PC-9 (cell line): ENCODE results near the gene NUDT16L1. TPM values are rescaled to one million over a fixed set of nuclear protein-coding genes. Genes with fewer than 3 reads are reported as not detected.

Source experiments
- BruUV-seq: library from RNA; stranded (reverse); fragments of 400-500 nt; replicated peaks from 2 replicates; lab custom pipeline; 2021; lab: Mats Ljungman, UMichigan
- CTCF ChIA-PET: fragments of 300-600 bp; sonication (Branson Sonifier 250); formaldehyde crosslinking; loops from one replicate; lab custom pipeline; 2022; ENCODE audit warnings: antibody characterized with exemption; lab: Charles Lee
- POLR2A ChIA-PET: fragments of 300-600 bp; sonication (Branson Sonifier 250); formaldehyde crosslinking; loops from one replicate; lab custom pipeline; 2022; ENCODE audit warnings: antibody characterized with exemption; ENCODE audit not compliant: unreplicated experiment; lab: Charles Lee
- DNase-seq, 2 experiments: peaks; one replicate each; pipeline versions ENCODE4 v3.0.0 to v3.0.0-alpha.2; 2015 to 2022; ENCODE audit warnings: mixed read lengths in 1 of 2
- H2AFZ ChIP-seq: fragments of 200-600 bp; sonication (generic); 2 replicates; pipeline ENCODE4 v1.8.1; 2017; ENCODE audit warnings: antibody characterized with exemption
- H3F3A ChIP-seq: fragments of 200-600 bp; sonication (generic); 2 replicates; pipeline ENCODE4 v1.8.1; 2017; ENCODE audit warnings: antibody characterized with exemption, mild to moderate bottlenecking, low read depth; ENCODE audit not compliant: insufficient read depth
- H3K27ac ChIP-seq: fragments of 200-600 bp; sonication (generic); 2 replicates; pipeline ENCODE4 v1.6.1; 2016; ENCODE audit warnings: mixed run types
- H3K27me3 ChIP-seq: fragments of 200-600 bp; sonication (generic); 2 replicates; pipeline ENCODE4 v1.6.1; 2016; ENCODE audit warnings: low read depth, mixed run types; ENCODE audit not compliant: insufficient read depth
- H3K36me3 ChIP-seq: fragments of 200-600 bp; sonication (generic); 2 replicates; pipeline ENCODE4 v1.6.1; 2016; ENCODE audit warnings: low read depth, mixed run types
- H3K4me1 ChIP-seq: fragments of 200-600 bp; sonication (generic); replicated peaks from 2 replicates; pipeline ENCODE4 v1.6.1; 2016; ENCODE audit warnings: mixed run types; ENCODE audit not compliant: insufficient read depth
- H3K4me2 ChIP-seq: fragments of 200-600 bp; sonication (generic); 2 replicates; pipeline ENCODE4 v1.6.1; 2017; ENCODE audit warnings: mixed run types
- H3K4me3 ChIP-seq: fragments of 200-600 bp; sonication (generic); 2 replicates; pipeline ENCODE4 v1.6.1; 2016; ENCODE audit warnings: mixed run types
- H3K79me2 ChIP-seq: fragments of 200-600 bp; sonication (generic); 2 replicates; pipeline ENCODE4 v1.6.1; 2017; ENCODE audit warnings: low read depth, mixed run types
- H3K9me2 ChIP-seq: fragments of 200-600 bp; sonication (generic); 2 replicates; pipeline ENCODE4 v1.8.1; 2017; ENCODE audit warnings: mild to moderate bottlenecking; ENCODE audit not compliant: insufficient read depth
- H3K9me3 ChIP-seq: fragments of 200-600 bp; sonication (generic); 2 replicates; pipeline ENCODE4 v1.8.1; 2016; ENCODE audit warnings: low read depth; ENCODE audit not compliant: insufficient read depth
- H4K20me1 ChIP-seq: fragments of 200-600 bp; sonication (generic); 2 replicates; pipeline ENCODE4 v1.8.1; 2017; ENCODE audit not compliant: insufficient read depth
- EZH2 ChIP-seq: fragments of 200-600 bp; sonication (generic); IDR thresholded peaks from 2 replicates; pipeline ENCODE4 v1.8.0; 2017; ENCODE audit warnings: antibody characterized with exemption, low read depth
- intact Hi-C: fragments of 100-400 bp; cut with micrococcal nuclease; formaldehyde crosslinking; loops from one replicate; pipeline ENCODE4 v1.10.0; 2022; ENCODE audit not compliant: unreplicated experiment
- total RNA-seq: library from RNA; stranded (reverse); gene quantifications from 2 replicates; pipeline ENCODE4 v1.2.3, GENCODE V29; 2021
- TF ChIP-seq, protein P1 (sequence below): fragments of 200-600 bp; sonication (generic); conservative IDR thresholded peaks from 2 replicates; pipeline ENCODE4 v1.6.1; 2017; ENCODE audit warnings: mixed run types, antibody characterized with exemption, mild to moderate bottlenecking, moderate library complexity

Gene NUDT16L1
- total RNA-seq, 1 experiment from 2014 or later, result 25.7 TPM

DNA sequence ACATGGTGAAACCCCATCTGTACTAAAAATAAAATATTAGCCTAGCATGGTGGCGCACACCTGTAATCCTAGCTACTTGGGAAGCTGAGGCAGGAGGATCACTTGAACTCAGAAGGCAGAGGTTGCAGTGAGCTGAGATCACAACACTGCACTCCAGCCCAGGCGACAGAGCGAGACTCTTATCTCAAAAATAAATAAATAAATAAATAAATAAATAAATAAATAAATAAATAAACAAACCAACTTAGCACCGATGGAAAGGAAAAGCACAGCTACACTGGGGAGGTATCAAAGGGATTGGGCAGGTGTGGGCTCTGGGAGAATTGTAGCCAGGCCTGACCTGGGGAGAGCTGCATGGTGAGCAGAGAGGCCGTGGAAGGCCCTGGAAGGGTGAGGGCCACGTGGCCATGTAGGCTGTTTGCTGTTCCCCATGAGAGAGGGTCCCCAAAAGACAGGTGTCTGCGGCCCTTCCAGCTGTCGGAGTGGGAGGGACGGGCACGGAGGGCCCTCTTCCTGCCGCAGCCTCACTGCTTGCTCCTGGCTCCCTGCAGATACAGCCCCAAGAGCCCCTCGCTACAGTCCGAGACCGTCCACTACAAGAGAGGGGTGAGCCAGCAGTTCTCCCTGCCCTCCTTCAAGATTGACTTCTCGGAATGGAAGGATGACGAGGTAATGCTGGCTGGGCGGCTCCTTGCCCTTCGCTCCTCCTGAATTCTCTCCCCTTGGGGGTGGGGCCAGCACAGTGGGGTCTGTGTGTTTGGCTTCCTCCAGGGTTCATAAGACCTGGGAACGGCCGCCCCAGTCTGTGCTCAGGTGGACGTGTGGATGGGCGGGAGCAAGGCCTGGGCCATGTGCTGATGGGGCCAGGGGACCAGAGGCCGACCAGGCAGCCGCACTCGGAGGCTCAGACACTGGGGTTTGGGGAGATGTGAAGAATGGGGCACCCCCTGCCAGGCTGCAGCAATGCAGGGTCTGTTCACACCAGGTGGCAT, 36.4 kb upstream of the NUDT16L1 start:
- Histone ChIP-seq H3K4me3 (no peak overlapping the region), H3K36me3 (no peaks in the 10 kb centered on the region), H2AFZ (no peak overlapping the region), H3K4me1 (no peaks in the 10 kb centered on the region), H3K27me3 (no peaks in the 10 kb centered on the region), H4K20me1 (no peaks in the 10 kb centered on the region), H3K9me3 (no peaks in the 10 kb centered on the region), H3K27ac (no peak overlapping the region), H3K4me2 (no peak overlapping the region), H3K9me2 (no peaks in the 10 kb centered on the region), H3F3A (no peaks in the 10 kb centered on the region), H3K79me2 (no peaks in the 10 kb centered on the region)
- BruUV-seq, result no TSS peak
- POLR2A ChIA-PET, result no interaction called here
- CTCF ChIA-PET, result no interaction called here
- intact Hi-C loops, result no loop called here
- no peak for DNase-seq
- TF ChIP-seq, protein P1, sequence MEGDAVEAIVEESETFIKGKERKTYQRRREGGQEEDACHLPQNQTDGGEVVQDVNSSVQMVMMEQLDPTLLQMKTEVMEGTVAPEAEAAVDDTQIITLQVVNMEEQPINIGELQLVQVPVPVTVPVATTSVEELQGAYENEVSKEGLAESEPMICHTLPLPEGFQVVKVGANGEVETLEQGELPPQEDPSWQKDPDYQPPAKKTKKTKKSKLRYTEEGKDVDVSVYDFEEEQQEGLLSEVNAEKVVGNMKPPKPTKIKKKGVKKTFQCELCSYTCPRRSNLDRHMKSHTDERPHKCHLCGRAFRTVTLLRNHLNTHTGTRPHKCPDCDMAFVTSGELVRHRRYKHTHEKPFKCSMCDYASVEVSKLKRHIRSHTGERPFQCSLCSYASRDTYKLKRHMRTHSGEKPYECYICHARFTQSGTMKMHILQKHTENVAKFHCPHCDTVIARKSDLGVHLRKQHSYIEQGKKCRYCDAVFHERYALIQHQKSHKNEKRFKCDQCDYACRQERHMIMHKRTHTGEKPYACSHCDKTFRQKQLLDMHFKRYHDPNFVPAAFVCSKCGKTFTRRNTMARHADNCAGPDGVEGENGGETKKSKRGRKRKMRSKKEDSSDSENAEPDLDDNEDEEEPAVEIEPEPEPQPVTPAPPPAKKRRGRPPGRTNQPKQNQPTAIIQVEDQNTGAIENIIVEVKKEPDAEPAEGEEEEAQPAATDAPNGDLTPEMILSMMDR, result no peak
- no peak for TF ChIP-seq EZH2

- CTCF ChIA-PET, result no interaction called here
- Histone ChIP-seq H3K79me2 (no peaks in the 10 kb centered on the region), H3K9me3 (no peaks in the 10 kb centered on the region), H3K27ac (no peak overlapping the region), H4K20me1 (no peaks in the 10 kb centered on the region), H3K4me1 (no peaks in the 10 kb centered on the region), H3K27me3 (no peaks in the 10 kb centered on the region), H3K4me2 (no peak overlapping the region), H3F3A (no peaks in the 10 kb centered on the region), H3K4me3 (no peak overlapping the region), H3K9me2 (no peaks in the 10 kb centered on the region), H3K36me3 (no peaks in the 10 kb centered on the region), H2AFZ (no peak overlapping the region)
- POLR2A ChIA-PET, result no interaction called here
- intact Hi-C loops, result no loop called here
- TF ChIP-seq, protein P1, result no peak
- TF ChIP-seq EZH2, result no peak
- BruUV-seq, result no TSS peak
- no peak for DNase-seq
These were observed 33.7 kb upstream of the NUDT16L1 start for GRCh38 chr16:4659363-4660353.

DNA sequence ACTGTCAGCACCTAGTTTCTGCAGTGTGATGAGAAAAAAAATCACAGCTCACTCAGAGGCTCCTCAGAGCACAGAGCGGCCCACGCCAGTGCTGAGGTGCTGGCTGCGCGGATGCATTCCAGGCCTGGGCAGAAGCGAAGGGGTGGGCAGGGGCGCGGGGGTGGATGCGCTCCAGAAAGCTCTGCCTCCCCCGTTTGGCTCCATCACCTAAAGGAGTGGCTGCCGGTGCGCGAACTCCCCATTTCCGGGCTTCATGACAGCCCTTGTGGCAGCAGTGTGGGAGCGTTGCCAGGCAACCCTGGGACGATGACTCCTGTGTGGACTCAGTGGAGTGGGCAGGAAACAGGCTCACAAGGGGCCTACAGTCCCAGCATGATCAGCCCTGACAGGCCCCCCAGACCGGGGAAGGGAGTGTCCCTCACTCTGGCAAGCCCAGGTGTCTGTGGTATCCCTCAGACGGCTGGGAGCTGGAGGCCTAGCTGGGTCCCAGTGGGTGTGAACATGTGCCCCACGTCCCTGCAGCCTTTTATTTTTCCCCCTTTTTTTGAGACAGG, 32.8 kb upstream of the NUDT16L1 start:
- H3K27me3 ChIP-seq, result no peaks in the 10 kb centered on the region
- no peak for DNase-seq
- H3F3A ChIP-seq, result no peaks in the 10 kb centered on the region
- intact Hi-C loops, result no loop called here
- CTCF ChIA-PET, result no interaction called here
- no peak for TF ChIP-seq EZH2
- TF ChIP-seq, protein P1, result no peak
- no peaks in the 10 kb centered on the region for H4K20me1 ChIP-seq
- POLR2A ChIA-PET, result no interaction called here
- no peak overlapping the region for H3K4me2 ChIP-seq
- no peaks in the 10 kb centered on the region for H3K36me3 ChIP-seq
- no TSS peak for BruUV-seq
- no peaks in the 10 kb centered on the region for H3K4me1 ChIP-seq
- H3K9me3 ChIP-seq, result no peaks in the 10 kb centered on the region
- no peak overlapping the region for H3K4me3 ChIP-seq
- no peak overlapping the region for H2AFZ ChIP-seq
- H3K79me2 ChIP-seq, result no peaks in the 10 kb centered on the region
- no peak overlapping the region for H3K27ac ChIP-seq
- H3K9me2 ChIP-seq, result no peaks in the 10 kb centered on the region
